K562 (cell line): Measurements from ENCODE around the gene RER1. TPM values are rescaled to one million over a fixed set of nuclear protein-coding genes. Genes with fewer than 3 reads are reported as not detected.
A peak's percentile ranks its signal among the peaks of the same experiment; 100 is the strongest.

Source experiments
- ATAC-seq: fragments of 200-7000 bp; cut with Tn5 transposase; 3 replicates; pipeline ENCODE4 v1.9.1; 2020; ENCODE audit warnings: moderate library complexity
- BruUV-seq: library from RNA; stranded (reverse); fragments of 400-500 nt; replicated peaks from 2 replicates; lab custom pipeline; 2021; lab: Mats Ljungman, UMichigan
- CTCF ChIA-PET: fragments of 300-600 bp; formaldehyde crosslinking; extraction: SDS; loops from one replicate; lab custom pipeline; 2021; ENCODE audit warnings: low intra/inter-chr PET ratio; lab: Yijun Ruan, JAX
- POLR2A ChIA-PET: fragments of 300-600, 350-650 bp; sonication (Branson Sonifier 250); formaldehyde crosslinking; extraction: SDS; loops from one replicate; lab custom pipeline; 2021; ENCODE audit warnings: antibody characterized with exemption, inconsistent platforms; lab: Yijun Ruan, JAX
- DNase-seq, 4 experiments: peaks; one replicate each; pipeline versions ENCODE4 v3.0.0 to v3.0.0-alpha.2; 2011 to 2018; ENCODE audit warnings: low spot score in 3 of 4, mixed read lengths in 3 of 4; ENCODE audit errors: extremely low read depth in 1 of 4
- FAIRE-seq: peaks from 2 replicates; lab custom pipeline; 2011; peaks lifted over from hg19 to GRCh38; lab: Jason Lieb, UNC
- H2AFZ ChIP-seq: 2 replicates; pipeline ENCODE4 v1.6.0; 2011; ENCODE audit warnings: low read depth, low read length, control low read depth, inconsistent platforms
- H3K27ac ChIP-seq: fragments of 200-600 bp; 3 replicates; pipeline ENCODE4 v1.8.0; 2011; ENCODE audit warnings: low read depth, mild to moderate bottlenecking, control low read depth, inconsistent platforms, low read length, moderate library complexity, mixed read lengths; ENCODE audit errors: extremely low read depth
- H3K27me3 ChIP-seq, 2 experiments: fragments of 300-600 bp in 1 of 2; 2 replicates in 1 of 2; 3 replicates in 1 of 2; pipeline versions ENCODE4 v1.6.0 to v1.8.0; 2011; ENCODE audit warnings: inconsistent platforms in 2 of 2, low read length in 2 of 2, mild to moderate bottlenecking in 1 of 2, mixed read lengths in 1 of 2, moderate library complexity in 1 of 2; ENCODE audit not compliant: control insufficient read depth in 2 of 2, insufficient read depth in 2 of 2
- H3K36me3 ChIP-seq: fragments of 300-600 bp; 3 replicates; pipeline ENCODE4 v1.8.0; 2011; ENCODE audit warnings: mild to moderate bottlenecking, low read length, inconsistent platforms; ENCODE audit not compliant: control insufficient read depth, insufficient read depth
- H3K4me1 ChIP-seq, 2 experiments: fragments of 200-600 bp in 1 of 2; replicated peaks in 1 of 2; 2 replicates in 1 of 2; 3 replicates in 1 of 2; pipeline versions ENCODE4 v1.5.1 to v1.8.0; 2011; ENCODE audit warnings: inconsistent platforms in 2 of 2, low read length in 2 of 2, mild to moderate bottlenecking in 1 of 2, mixed read lengths in 1 of 2, moderate library complexity in 1 of 2; ENCODE audit not compliant: control insufficient read depth in 2 of 2, insufficient read depth in 2 of 2
- H3K4me2 ChIP-seq: 2 replicates; pipeline ENCODE4 v1.6.1; 2011; ENCODE audit warnings: low read length, control low read depth, inconsistent platforms, mixed read lengths; ENCODE audit not compliant: insufficient read depth
- H3K4me3 ChIP-seq: fragments of 200-600 bp; sonication (generic), shearing (Covaris generic); 2 replicates; pipeline ENCODE4 v1.5.1; 2016; ENCODE audit warnings: control low read depth, inconsistent platforms
- H3K79me2 ChIP-seq: fragments of 200-600 bp; 3 replicates; pipeline ENCODE4 v1.8.0; 2011; ENCODE audit warnings: low read length, inconsistent platforms; ENCODE audit not compliant: control insufficient read depth, insufficient read depth
- H3K9ac ChIP-seq, 2 experiments: 2 replicates each; pipeline versions ENCODE4 v1.6.0 to v1.6.1; 2011; ENCODE audit warnings: low read depth in 2 of 2, low read length in 2 of 2, control low read depth in 1 of 2, inconsistent platforms in 1 of 2, mild to moderate bottlenecking in 1 of 2, mixed read lengths in 1 of 2; ENCODE audit not compliant: insufficient read depth in 1 of 2
- H3K9me1 ChIP-seq: one replicate; pipeline ENCODE4 v1.6.0; 2011; ENCODE audit warnings: inconsistent platforms, mild to moderate bottlenecking, low read length, moderate library complexity; ENCODE audit not compliant: control insufficient read depth, insufficient read depth
- H3K9me3 ChIP-seq: replicated peaks from 2 replicates; pipeline ENCODE4 v1.5.1; 2011; ENCODE audit warnings: low read depth, low read length, inconsistent platforms; ENCODE audit not compliant: control insufficient read depth, insufficient read depth
- H4K20me1 ChIP-seq: replicated peaks from 2 replicates; pipeline ENCODE4 v1.6.1; 2011; ENCODE audit warnings: low read length, inconsistent platforms, mixed read lengths; ENCODE audit not compliant: control insufficient read depth, insufficient read depth
- BRD9 ChIP-seq: fragments of 450-650 bp; IDR thresholded peaks from 2 replicates; pipeline ENCODE4 v1.6.1; 2018; ENCODE audit warnings: low read depth; ENCODE audit not compliant: partially characterized antibody
- DLX4 ChIP-seq: fragments of 250-450 bp; sonication (Bioruptor Pico); IDR thresholded peaks from 2 replicates; pipeline ENCODE4 v1.6.1; 2021; ENCODE audit warnings: mild to moderate bottlenecking
- E2F5 ChIP-seq: sonication (generic); formaldehyde crosslinking; IDR thresholded peaks from 2 replicates; pipeline ENCODE4 v1.8.0; 2022; ENCODE audit warnings: mild to moderate bottlenecking, missing genetic modification reagents
- ESRRB ChIP-seq: fragments of 250-450 bp; sonication (Bioruptor Pico); IDR thresholded peaks from 2 replicates; pipeline ENCODE4 v1.5.0; 2020; ENCODE audit warnings: mild to moderate bottlenecking, moderate library complexity, borderline replicate concordance
- FOXP4 ChIP-seq: sonication (generic); formaldehyde crosslinking; IDR thresholded peaks from 2 replicates; pipeline ENCODE4 v1.8.0; 2022; ENCODE audit warnings: mild to moderate bottlenecking, missing genetic modification reagents, borderline replicate concordance
- KAT2B ChIP-seq: IDR thresholded peaks from one replicate; pipeline ENCODE4 v1.6.1; 2012; ENCODE audit warnings: low read depth, mild to moderate bottlenecking, control low read depth, inconsistent platforms, low read length, moderate library complexity
- KLF1 ChIP-seq: fragments of 450-650 bp; IDR thresholded peaks from 2 replicates; pipeline ENCODE4 v1.6.1; 2016; ENCODE audit warnings: missing genetic modification characterization, missing compliant biosample characterization
- MED1 ChIP-seq: sonication (generic); formaldehyde crosslinking; IDR thresholded peaks from 2 replicates; pipeline ENCODE4 v1.8.1; 2023; ENCODE audit warnings: missing genetic modification reagents, borderline replicate concordance
- MEF2D ChIP-seq: conservative IDR thresholded peaks from 2 replicates; pipeline ENCODE4 v1.6.1; 2016; ENCODE audit warnings: low read depth, missing genetic modification characterization, missing compliant biosample characterization
- OTX1 ChIP-seq: fragments of 450-650 bp; formaldehyde crosslinking; IDR thresholded peaks from 2 replicates; pipeline ENCODE4 v1.4.0; 2022; ENCODE audit warnings: mild to moderate bottlenecking
- PCBP1 ChIP-seq: fragments of 200-400 bp; formaldehyde crosslinking; IDR thresholded peaks from 2 replicates; pipeline ENCODE4 v1.6.1; 2018; ENCODE audit warnings: mild to moderate bottlenecking, low read depth, low read length; ENCODE audit not compliant: poor library complexity, severe bottlenecking
- SMARCA5 ChIP-seq: fragments of 450-650 bp; IDR thresholded peaks from 2 replicates; pipeline ENCODE4 v1.6.1; 2016
- THAP12 ChIP-seq: fragments of 250-450 bp; sonication (Bioruptor Pico); IDR thresholded peaks from 2 replicates; pipeline ENCODE4 v1.9.0; 2021; ENCODE audit warnings: mild to moderate bottlenecking, inconsistent platforms
- THRAP3 ChIP-seq: fragments of 450-650 bp; IDR thresholded peaks from 2 replicates; pipeline ENCODE4 v1.6.1; 2016; ENCODE audit warnings: mild to moderate bottlenecking, inconsistent platforms, borderline replicate concordance
- ZBTB1 ChIP-seq: sonication (generic); formaldehyde crosslinking; IDR thresholded peaks from 2 replicates; pipeline ENCODE4 v1.8.1; 2023; ENCODE audit warnings: missing genetic modification reagents, low read depth, mild to moderate bottlenecking, borderline replicate concordance
- ZNF263 ChIP-seq: sonication (generic); formaldehyde crosslinking; IDR thresholded peaks from 2 replicates; pipeline ENCODE4 v1.8.0; 2022; ENCODE audit warnings: mild to moderate bottlenecking, missing genetic modification reagents, borderline replicate concordance
- WGBS: fragments of 100-300 bp; shearing (Covaris generic); methylation state at CpG from one replicate; pipeline ENCODE4 v1.1.6; 2016; ENCODE audit warnings: low coverage, mixed read lengths; ENCODE audit not compliant: insufficient coverage; ENCODE audit errors: missing lambda C conversion rate; 5-methylcytosine and 5-hydroxymethylcytosine counted together
- in situ Hi-C: fragments of 300-500 bp; cut with MboI; formaldehyde crosslinking; loops from 4 replicates; pipeline ENCODE4 v1.15.0; 2018; ENCODE audit warnings: inconsistent platforms, mixed read lengths
- intact Hi-C: fragments of 100-400 bp; cut with micrococcal nuclease; formaldehyde crosslinking; loops from 2 replicates; pipeline ENCODE4 v1.14.2; 2022
- polyA plus RNA-seq, 8 experiments: library from polyadenylated mRNA; depleted of rRNA in 4 of 8; stranded (reverse) in 5 of 8; unstranded in 3 of 8; fragments of >200 nt; fragmentation: Nextera tagmentation in 2 of 8; fragmentation: Illumina TruSeq in 1 of 8; extraction: Ambion mirVana in 2 of 8; extraction: Trizol in 1 of 8; gene quantifications; 2 replicates each; pipeline versions ENCODE4 v1.2.1 to v1.2.3, GENCODE V29; 2011 to 2014; ENCODE audit warnings: inconsistent platforms in 1 of 8, missing spikeins in 1 of 8
- total RNA-seq, 7 experiments: library from RNA; depleted of rRNA in 6 of 7; stranded (reverse); fragments of >200 nt in 6 of 7; fragmentation: Illumina TruSeq in 2 of 7; extraction: Trizol in 2 of 7; gene quantifications; 2 replicates each; pipeline versions ENCODE4 v1.2.1 to v1.2.3, GENCODE V29; 2011 to 2021; ENCODE audit warnings: low replicate concordance in 1 of 7

The RER1 gene
- total and polyA plus RNA-seq, 9 of the 15 experiments (the other 6 are each of a cell fraction or from before 2014, with no cell fraction given): 19.6 to 354 (median 183) TPM

- intact Hi-C loops: no loop called here
- no peak for DNase-seq
- Histone ChIP-seq H3K79me2 (peaks cover 4% of the 10 kb centered on the region; the same call in 1 of the 3 replicates), H3K4me1 (peaks cover 0 to 35% of the 10 kb centered on the region in 2 experiments; a peak in 3 of 5 replicates), H3K9me1 (no peaks in the 10 kb centered on the region), H3K27me3 (no peaks in the 10 kb centered on the region), H3K9ac (no peak overlapping the region), H3K4me2 (no peak overlapping the region), H3K4me3 (no peak overlapping the region), H2AFZ (no peak overlapping the region), H4K20me1 (peaks cover 9% of the 10 kb centered on the region; the same call in 1 of the 2 replicates), H3K36me3 (peaks cover 93% of the 10 kb centered on the region), H3K27ac (no peak overlapping the region), H3K9me3 (no peaks in the 10 kb centered on the region)
- in situ Hi-C loops: no loop called here
- POLR2A ChIA-PET: interaction anchor here (0.7 to 1.4 kb wide), 4 partner anchors 9 to 59 kb away, joined by 3 to 4 read pairs (median 3); partner anchors contain the start of genes MORN1, PEX10 and RER1
- BruUV-seq: no TSS peak
- no peak for ATAC-seq
- WGBS: 90% methylated on average over 12 of the region's 14 CpGs
- FAIRE-seq: no peak
- CTCF ChIA-PET: no interaction called here
- TF ChIP-seq MEF2D (tag): no peak
- no peak for TF ChIP-seq ZBTB1 (CRISPR knock-in tag)
- TF ChIP-seq ZNF263 (CRISPR knock-in tag): peak; percentile 98
- TF ChIP-seq E2F5 (CRISPR knock-in tag): no peak
- TF ChIP-seq FOXP4: no peak
- TF ChIP-seq KLF1 (tag): no peak
- peak; percentile 94 for TF ChIP-seq PCBP1
- TF ChIP-seq THAP12 (CRISPR knock-in tag): no peak
- TF ChIP-seq THRAP3: no peak
- no peak for TF ChIP-seq MED1 (CRISPR knock-in tag)
- no peak for TF ChIP-seq SMARCA5
- no peak for TF ChIP-seq KAT2B
- TF ChIP-seq ESRRB: no peak
- no peak for TF ChIP-seq BRD9
- no peak for TF ChIP-seq OTX1 (CRISPR knock-in tag)
- TF ChIP-seq DLX4 (CRISPR knock-in tag): no peak
Observed at GRCh38 chr1:2400950-2401649, 9.5 kb downstream of the RER1 start.
